SW 1271 (cell line): Measurements from ENCODE around the gene FNDC11.
"Not testable (repeated sequence)": the region's sequence is repeated elsewhere in the genome, so short reads cannot be mapped to it uniquely, and the experiment has no call there.

Experiments used
- DNase-seq, 2 experiments: peaks; one replicate each; lab custom pipeline; 2025; lab: John Stamatoyannopoulos, UW

The FNDC11 gene

GRCh38 chr20:63566395-63567135 lies 12.6 kb downstream of the FNDC11 start:
- no peak for DNase-seq

- no peak for DNase-seq
Measured at GRCh38 chr20:63567136-63567385, 13.1 kb downstream of the FNDC11 start.

- DNase-seq = no peak
Measured at GRCh38 chr20:63567386-63568169, 13.6 kb downstream of the FNDC11 start.

- DNase-seq = no peak
Measured at GRCh38 chr20:63568170-63568981, 14.4 kb downstream of the FNDC11 start.

DNA sequence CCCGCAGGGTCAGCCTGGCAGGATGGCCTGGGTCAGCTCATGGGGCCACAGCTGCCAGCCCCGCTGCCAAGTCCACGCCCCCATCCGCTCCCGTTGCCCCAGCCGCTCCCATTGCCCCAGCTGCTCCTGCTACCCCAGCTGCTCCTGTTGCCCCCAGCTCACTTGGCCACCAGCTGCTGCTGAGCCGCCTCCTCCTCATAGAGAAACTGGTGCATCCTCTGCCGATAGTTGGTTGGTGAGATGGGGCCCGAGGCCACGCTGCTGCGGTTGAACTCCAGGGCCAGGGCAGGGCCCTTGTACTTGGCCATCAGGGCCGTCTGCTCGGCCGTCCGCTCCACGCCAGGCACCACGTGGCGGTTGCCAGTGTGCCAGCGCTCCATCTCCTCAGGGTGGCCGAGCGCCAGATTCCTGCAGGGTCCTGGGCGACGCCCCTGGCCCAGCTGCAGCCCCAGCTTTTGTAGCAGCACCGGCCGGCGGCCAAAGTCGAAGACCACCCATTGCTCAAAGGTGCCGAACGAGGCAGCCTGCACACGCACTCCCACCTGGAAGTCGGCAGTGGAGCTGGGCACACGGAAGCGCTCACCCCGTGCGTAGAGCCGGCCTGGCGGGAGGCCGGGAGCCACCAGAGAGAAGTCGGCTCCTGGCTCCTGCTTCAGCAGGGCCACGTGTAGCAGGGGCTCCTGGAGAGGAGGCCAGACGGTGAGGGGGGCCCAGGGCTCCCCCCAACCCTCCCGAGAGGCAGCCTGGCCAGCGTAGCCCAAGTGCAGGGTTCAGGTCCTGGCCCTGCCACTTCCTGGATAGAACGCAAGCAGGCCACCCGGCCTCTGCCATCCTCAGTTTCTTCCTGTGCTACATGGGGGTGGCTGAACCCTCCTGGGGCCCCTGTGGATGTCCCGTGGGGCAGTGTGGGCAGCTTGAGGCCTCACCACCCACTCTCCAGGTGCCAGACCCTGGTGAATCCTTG lies 15.3 kb downstream of the FNDC11 start:
- no peak for DNase-seq

GRCh38 chr20:63570281-63571086 lies 16.5 kb downstream of the FNDC11 start:
- no peak for DNase-seq

GRCh38 chr20:63571087-63571478 lies 17.1 kb downstream of the FNDC11 start:
- DNase-seq = not testable (repeated sequence)

GRCh38 chr20:63572071-63572787 lies 18.3 kb downstream of the FNDC11 start:
- DNase-seq = no peak

DNA sequence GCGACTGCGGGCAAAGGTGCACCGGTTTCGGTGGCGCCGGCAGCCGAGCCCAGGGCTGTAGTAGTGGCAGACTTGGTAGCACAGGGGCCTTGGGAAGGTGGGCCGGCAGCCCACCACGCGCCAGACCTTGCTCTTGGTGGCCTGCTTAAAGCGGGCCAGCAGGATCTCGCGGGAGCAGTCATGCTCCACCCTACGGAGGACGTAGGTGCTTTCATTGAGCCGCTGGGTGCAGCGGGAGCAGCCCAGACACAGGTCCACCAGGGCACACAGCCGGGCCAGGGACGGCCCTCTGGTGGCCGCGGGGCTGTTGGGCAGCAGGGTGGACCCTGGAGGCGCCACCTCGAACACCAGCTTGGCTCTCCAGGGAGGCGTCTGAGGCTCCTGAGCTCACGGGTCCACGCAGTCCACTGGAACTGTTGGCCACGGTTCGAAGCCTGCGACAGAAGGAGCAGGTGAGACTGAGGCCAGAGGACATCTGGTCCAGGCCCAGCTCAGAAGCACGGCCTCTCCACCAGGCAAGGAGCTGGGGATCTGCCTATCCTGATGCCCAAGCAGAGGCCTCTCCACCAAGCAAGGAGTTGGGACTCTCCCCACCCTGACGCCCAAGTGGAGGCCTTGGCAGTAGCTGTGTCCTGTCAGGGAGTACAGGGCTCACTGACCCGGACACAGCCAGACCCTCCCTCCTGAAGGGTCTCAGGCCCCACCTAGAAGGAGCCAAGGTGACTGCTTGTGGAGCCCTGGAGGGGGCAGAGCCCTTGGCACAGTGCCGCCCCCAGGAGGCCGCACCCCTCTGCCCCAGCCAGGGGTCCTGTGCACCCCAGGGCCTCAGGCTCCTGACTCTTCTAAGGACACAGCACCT lies 19.1 kb downstream of the FNDC11 start:
- DNase-seq = peak in 1 of 2 experiments; percentile 18

- DNase-seq = no peak
Measured at GRCh38 chr20:63573647-63574131, 19.7 kb downstream of the FNDC11 start.

DNA sequence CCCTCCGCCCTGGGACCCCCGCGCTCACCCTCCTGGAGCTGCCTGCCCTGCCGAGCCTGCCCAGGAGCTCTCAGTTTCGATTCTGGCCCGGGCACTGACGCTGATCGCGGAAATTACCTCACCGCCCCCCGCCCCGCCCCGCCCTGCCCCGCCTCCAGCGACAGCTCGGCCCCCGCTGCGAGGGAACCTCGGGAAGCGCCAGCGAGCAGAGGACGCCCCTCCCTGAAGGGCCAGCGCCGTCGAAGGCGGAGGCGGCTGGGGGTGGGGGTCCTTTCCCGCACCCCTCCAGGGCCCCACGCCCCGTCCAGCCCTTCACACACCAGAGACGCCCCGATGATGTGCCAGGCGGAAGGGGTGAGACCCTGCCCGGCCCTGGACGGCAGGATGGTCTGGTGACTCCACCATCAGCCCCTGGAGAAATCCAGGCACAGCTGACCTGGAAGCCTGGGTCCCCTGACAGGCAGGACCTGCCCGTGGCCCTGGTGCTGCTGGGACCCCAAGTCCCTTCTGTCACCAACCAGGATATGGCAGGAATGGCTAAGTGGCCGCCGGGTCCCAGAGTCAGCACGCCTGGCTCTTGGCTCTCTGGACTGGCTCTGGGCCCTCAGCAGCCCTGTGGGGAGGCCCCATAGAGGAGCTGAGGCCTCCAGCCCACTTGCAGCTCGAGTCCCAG lies 20.3 kb downstream of the FNDC11 start, which contains the start of gene HELZ2:
TSS of gene HELZ2 (minus strand) at position 84 of the 673 bp plus-strand sequence. CDS start 1,854 bp downstream, outside the sequence.
- DNase-seq = peak; percentile 54 to 78

DNA sequence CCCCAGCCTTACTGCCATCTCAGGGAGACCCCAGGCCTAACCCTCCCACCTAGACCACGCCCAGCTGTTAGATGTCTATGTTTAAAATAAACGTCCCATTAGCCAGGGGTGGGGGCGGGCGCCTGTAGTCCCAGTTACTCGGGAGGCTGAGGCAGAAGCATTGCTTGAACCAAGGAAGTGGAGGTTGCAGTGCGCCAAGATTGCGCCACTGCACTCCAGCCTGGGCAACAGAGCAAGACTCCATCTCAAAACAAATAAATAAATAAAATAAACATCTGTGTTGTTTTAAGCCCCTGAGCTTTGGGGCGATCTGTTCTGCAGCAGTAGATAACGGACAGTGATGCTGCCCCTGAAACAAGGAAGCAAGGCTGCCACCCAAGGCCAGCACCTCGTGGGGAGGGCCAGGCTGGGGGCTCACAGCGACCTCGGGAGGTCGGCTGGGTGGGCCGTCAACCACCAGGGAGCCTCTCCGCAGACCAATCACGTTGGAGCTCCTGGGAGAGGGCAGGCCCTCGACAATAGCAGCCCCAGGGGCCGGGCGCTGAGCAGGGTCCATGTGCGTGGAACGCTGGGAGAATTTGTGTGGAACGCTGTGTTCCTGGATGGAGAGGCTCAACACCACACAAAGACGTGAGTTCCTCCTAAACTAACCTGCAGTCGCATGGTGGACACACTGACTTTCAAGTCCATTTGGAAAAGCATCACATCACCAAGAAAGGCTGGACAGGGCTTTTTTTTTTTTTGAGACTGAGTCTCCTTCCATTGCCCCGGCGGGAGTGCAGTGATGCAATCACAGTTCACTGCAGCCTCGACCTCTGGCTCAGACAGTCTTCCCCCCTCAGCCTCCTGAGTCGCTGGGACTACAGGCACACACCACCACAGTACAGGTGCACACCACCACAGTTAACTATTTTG lies 21.1 kb downstream of the FNDC11 start:
- DNase-seq = no peak

- DNase-seq = no peak
Measured at GRCh38 chr20:63576311-63576710, 22.4 kb downstream of the FNDC11 start.

GRCh38 chr20:63577317-63577894 lies 23.4 kb downstream of the FNDC11 start:
- no peak for DNase-seq

DNA sequence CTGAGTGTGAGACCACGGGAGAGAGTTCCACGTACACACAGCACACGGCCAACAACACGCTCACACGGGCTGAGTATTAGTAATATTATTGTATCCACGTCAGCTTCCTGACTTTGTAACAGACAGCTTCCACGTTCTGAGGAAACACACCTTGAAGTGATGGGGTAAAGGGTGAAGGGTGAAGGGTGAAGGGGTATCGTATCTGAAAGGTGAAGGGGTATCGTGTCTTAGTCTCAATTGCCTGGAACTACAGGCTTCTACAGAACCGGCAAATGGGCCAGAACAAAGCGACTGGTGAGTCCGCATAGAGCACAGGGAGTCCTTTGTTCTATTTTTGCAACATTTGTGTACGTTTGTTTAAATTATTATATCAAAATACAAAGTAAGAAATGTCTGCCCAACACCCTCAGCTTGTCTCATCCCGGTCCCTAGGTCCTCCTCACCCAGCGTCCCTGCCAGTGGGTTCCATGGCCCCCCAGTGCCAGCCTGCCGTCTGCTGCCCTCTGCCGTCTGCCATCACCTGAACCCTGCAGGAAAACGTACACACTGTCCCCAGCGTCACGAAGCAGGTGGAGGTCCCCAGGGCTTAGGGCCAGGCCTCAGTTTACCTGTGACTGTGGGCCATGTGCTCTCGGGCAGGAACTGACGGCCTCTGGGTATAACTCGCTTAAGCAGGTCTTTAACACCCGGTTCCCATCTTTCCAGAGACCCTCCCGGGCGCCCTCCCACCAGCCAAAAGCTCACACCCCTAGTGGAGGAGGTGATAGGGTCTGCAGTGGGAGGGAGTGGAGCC lies 24.5 kb downstream of the FNDC11 start:
- no peak for DNase-seq
